ENCODE measurements around the gene PYGL. TPM values are rescaled to one million over a fixed set of nuclear protein-coding genes. Genes with fewer than 3 reads are reported as not detected.

The PYGL gene
- total and polyA plus RNA-seq, 9 donors: 17.7 to 42.4 (median 28.2) TPM

GRCh38 chr14:50882932-50883826 lies 61.1 kb downstream of the PYGL start:
- Histone ChIP-seq H3K36me3 (ENCODE audit: control insufficient read depth, insufficient read depth, low read length) (no peaks in the 10 kb centered on the region), H3K9me3 (replicated peaks; ENCODE audit: control insufficient read depth, low read depth, low read length) (no peaks in the 10 kb centered on the region), H3K27me3 (ENCODE audit: control insufficient read depth, insufficient read depth, low read length) (peaks cover 3% of the 10 kb centered on the region), H3K27ac (ENCODE audit: low read length) (no peak overlapping the region), H3K4me1 (ENCODE audit: control insufficient read depth, insufficient read depth, low read length) (no peaks in the 10 kb centered on the region), H3K4me3 (ENCODE audit: low read length) (no peak overlapping the region)
- WGBS (ENCODE audit: insufficient coverage): 83% methylated on average over 2 of the region's 8 CpGs
- DNase-seq: no peak

GRCh38 chr14:50875359-50876070 lies 68.8 kb downstream of the PYGL start:
- no peak for DNase-seq
- no peak overlapping the region for H3K4me3 ChIP-seq (ENCODE audit: low read length)
- no peaks in the 10 kb centered on the region for H3K4me1 ChIP-seq (ENCODE audit: control insufficient read depth, insufficient read depth, low read length)
- H3K36me3 ChIP-seq (ENCODE audit: control insufficient read depth, insufficient read depth, low read length): no peaks in the 10 kb centered on the region
- H3K9me3 ChIP-seq (replicated peaks; ENCODE audit: control insufficient read depth, low read depth, low read length): no peaks in the 10 kb centered on the region
- peaks cover 45% of the 10 kb centered on the region for H3K27me3 ChIP-seq (ENCODE audit: control insufficient read depth, insufficient read depth, low read length)
- WGBS (ENCODE audit: insufficient coverage): 11% methylated on average over 3 of the region's 7 CpGs
- no peak overlapping the region for H3K27ac ChIP-seq (ENCODE audit: low read length)

- Histone ChIP-seq H3K4me1 (ENCODE audit: control insufficient read depth, insufficient read depth, low read length) (no peaks in the 10 kb centered on the region), H3K27ac (ENCODE audit: low read length) (no peak overlapping the region), H3K4me3 (ENCODE audit: low read length) (no peak overlapping the region), H3K27me3 (ENCODE audit: control insufficient read depth, insufficient read depth, low read length) (peaks cover 49% of the 10 kb centered on the region), H3K36me3 (ENCODE audit: control insufficient read depth, insufficient read depth, low read length) (no peaks in the 10 kb centered on the region), H3K9me3 (replicated peaks; ENCODE audit: control insufficient read depth, low read depth, low read length) (no peaks in the 10 kb centered on the region)
- WGBS (ENCODE audit: insufficient coverage): no CpG with 5 or more reads among the region's 2 CpGs
- DNase-seq: peak; percentile 15
Observed at GRCh38 chr14:50874757-50875156, 69.5 kb downstream of the PYGL start.

GRCh38 chr14:50871914-50872732 lies 72.2 kb downstream of the PYGL start, which contains the start of gene ABHD12B:
Gene ABHD12B (plus strand): TSS chr14:50872053. CDS start chr14:50872175, 122 bp downstream.
- peak; percentile 11 for DNase-seq
- H3K27ac ChIP-seq (ENCODE audit: low read length): no peak within 1 kb of the TSS
- peaks cover 45% of the 10 kb centered on the region for H3K27me3 ChIP-seq (ENCODE audit: control insufficient read depth, insufficient read depth, low read length)
- no peaks in the 10 kb centered on the region for H3K4me1 ChIP-seq (ENCODE audit: control insufficient read depth, insufficient read depth, low read length)
- 4% methylated on average over 62 of the region's 63 CpGs for WGBS (ENCODE audit: insufficient coverage)
- H3K9me3 ChIP-seq (replicated peaks; ENCODE audit: control insufficient read depth, low read depth, low read length): no peaks in the 10 kb centered on the region
- no peaks in the 10 kb centered on the region for H3K36me3 ChIP-seq (ENCODE audit: control insufficient read depth, insufficient read depth, low read length)
- no peak within 1 kb of the TSS for H3K4me3 ChIP-seq (ENCODE audit: low read length)

GRCh38 chr14:50871228-50871627 lies 73.1 kb downstream of the PYGL start:
- no peaks in the 10 kb centered on the region for H3K4me1 ChIP-seq (ENCODE audit: control insufficient read depth, insufficient read depth, low read length)
- no peaks in the 10 kb centered on the region for H3K9me3 ChIP-seq (replicated peaks; ENCODE audit: control insufficient read depth, low read depth, low read length)
- peaks cover 43% of the 10 kb centered on the region for H3K27me3 ChIP-seq (ENCODE audit: control insufficient read depth, insufficient read depth, low read length)
- no peak overlapping the region for H3K27ac ChIP-seq (ENCODE audit: low read length)
- H3K4me3 ChIP-seq (ENCODE audit: low read length): no peak overlapping the region
- WGBS (ENCODE audit: insufficient coverage): 80% methylated on average over 5 of the region's 5 CpGs
- no peaks in the 10 kb centered on the region for H3K36me3 ChIP-seq (ENCODE audit: control insufficient read depth, insufficient read depth, low read length)
- DNase-seq: no peak

- no peaks in the 10 kb centered on the region for H3K9me3 ChIP-seq (replicated peaks; ENCODE audit: control insufficient read depth, low read depth, low read length)
- DNase-seq: no peak
- no peaks in the 10 kb centered on the region for H3K36me3 ChIP-seq (ENCODE audit: control insufficient read depth, insufficient read depth, low read length)
- H3K4me3 ChIP-seq (ENCODE audit: low read length): no peak overlapping the region
- no peaks in the 10 kb centered on the region for H3K4me1 ChIP-seq (ENCODE audit: control insufficient read depth, insufficient read depth, low read length)
- no peak overlapping the region for H3K27ac ChIP-seq (ENCODE audit: low read length)
- 49% methylated on average over 7 of the region's 11 CpGs for WGBS (ENCODE audit: insufficient coverage)
- peaks cover 4% of the 10 kb centered on the region for H3K27me3 ChIP-seq (ENCODE audit: control insufficient read depth, insufficient read depth, low read length)
Observed at GRCh38 chr14:50865391-50866076, 78.7 kb downstream of the PYGL start.

- Histone ChIP-seq H3K4me3 (ENCODE audit: low read length) (no peak overlapping the region), H3K4me1 (ENCODE audit: control insufficient read depth, insufficient read depth, low read length) (peaks cover 3% of the 10 kb centered on the region), H3K9me3 (replicated peaks; ENCODE audit: control insufficient read depth, low read depth, low read length) (no peaks in the 10 kb centered on the region), H3K27ac (ENCODE audit: low read length) (no peak overlapping the region), H3K27me3 (ENCODE audit: control insufficient read depth, insufficient read depth, low read length) (no peaks in the 10 kb centered on the region), H3K36me3 (ENCODE audit: control insufficient read depth, insufficient read depth, low read length) (no peaks in the 10 kb centered on the region)
- no peak for DNase-seq
- WGBS (ENCODE audit: insufficient coverage): no CpG with 5 or more reads among the region's 5 CpGs
Observed at GRCh38 chr14:50864946-50865345, 79.3 kb downstream of the PYGL start.

- no peak for DNase-seq
Observed at GRCh38 chr14:50864237-50864636, 80.0 kb downstream of the PYGL start.

GRCh38 chr14:50862036-50862570 lies 82.2 kb downstream of the PYGL start:
- no peak overlapping the region for H3K27ac ChIP-seq (ENCODE audit: low read length)
- no peaks in the 10 kb centered on the region for H3K27me3 ChIP-seq (ENCODE audit: control insufficient read depth, insufficient read depth, low read length)
- H3K4me1 ChIP-seq (ENCODE audit: control insufficient read depth, insufficient read depth, low read length): peaks cover 12% of the 10 kb centered on the region
- DNase-seq: no peak
- H3K36me3 ChIP-seq (ENCODE audit: control insufficient read depth, insufficient read depth, low read length): no peaks in the 10 kb centered on the region
- no peaks in the 10 kb centered on the region for H3K9me3 ChIP-seq (replicated peaks; ENCODE audit: control insufficient read depth, low read depth, low read length)
- no CpG with 5 or more reads among the region's 4 CpGs for WGBS (ENCODE audit: insufficient coverage)
- H3K4me3 ChIP-seq (ENCODE audit: low read length): no peak overlapping the region

More at GRCh38 chr14:50864237-50864636, 80.0 kb downstream of the PYGL start:
- Histone ChIP-seq H3K27ac (ENCODE audit: low read length) (no peak overlapping the region), H3K27me3 (ENCODE audit: control insufficient read depth, insufficient read depth, low read length) (no peaks in the 10 kb centered on the region), H3K4me3 (ENCODE audit: low read length) (no peak overlapping the region), H3K9me3 (replicated peaks; ENCODE audit: control insufficient read depth, low read depth, low read length) (no peaks in the 10 kb centered on the region), H3K36me3 (ENCODE audit: control insufficient read depth, insufficient read depth, low read length) (no peaks in the 10 kb centered on the region), H3K4me1 (ENCODE audit: control insufficient read depth, insufficient read depth, low read length) (peaks cover 10% of the 10 kb centered on the region)

All from muscle of leg (tissue), 11 donors.